ENCODE measurements around the gene CBX5. TPM values are rescaled to one million over a fixed set of nuclear protein-coding genes. Genes with fewer than 3 reads are reported as not detected.
A peak's percentile ranks its signal among the peaks of the same experiment; 100 is the strongest.

CBX5 gene
- polyA plus RNA-seq, 1 donor from 2014 or later, result 57.1 TPM

DNA sequence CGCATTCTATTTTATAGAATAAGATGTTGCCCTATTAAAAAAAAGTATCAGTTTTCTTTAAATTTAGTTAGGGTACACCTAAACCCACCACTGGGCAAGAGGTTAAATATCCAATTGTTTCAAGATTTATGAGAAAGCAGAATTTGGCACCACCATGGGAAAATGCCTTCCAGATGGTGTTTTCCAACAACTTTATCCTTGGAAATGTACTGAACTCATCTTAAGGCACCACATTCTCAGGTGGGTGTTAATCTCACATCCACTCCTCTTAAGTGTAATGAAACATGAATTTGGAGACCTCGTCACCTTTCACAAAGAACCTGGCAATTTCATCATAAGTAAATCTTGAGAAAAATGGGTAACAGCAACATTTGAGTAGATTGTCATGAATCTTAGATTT is 13.1 kb downstream of the CBX5 start (continued):
- no peak for TF ChIP-seq EP300 (conservative IDR thresholded peaks at IDR 0.05; ENCODE audit: poor library complexity, severe bottlenecking)

DNA sequence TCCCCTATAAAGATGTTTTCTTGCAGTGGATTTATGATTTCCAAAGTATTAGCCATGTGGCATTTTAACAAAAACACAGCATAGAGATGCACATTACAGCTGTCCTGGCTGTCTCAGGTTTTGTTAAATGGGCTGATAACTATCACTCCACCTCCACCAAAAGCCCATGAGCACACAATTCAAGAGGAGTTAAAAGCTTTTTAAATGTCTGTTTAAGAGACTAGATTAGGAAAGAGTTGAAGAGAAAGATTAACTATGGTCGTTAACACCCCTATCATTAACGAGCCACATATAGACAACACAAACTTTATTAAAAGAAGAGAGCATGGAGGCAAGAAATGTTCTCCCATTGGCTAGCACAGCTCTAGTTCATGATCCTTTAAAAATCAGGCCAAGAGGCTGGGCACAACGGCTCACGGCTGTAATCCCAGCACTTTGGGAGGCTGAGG is 14.5 kb downstream of the CBX5 start:
- Histone ChIP-seq H3K27ac (ENCODE audit: low read length) (no peak overlapping the region), H3K79me2 (replicated peaks; ENCODE audit: insufficient read depth, low read length) (peaks cover 49% of the 10 kb centered on the region), H3F3A (ENCODE audit: insufficient read depth, low read length, poor library complexity, severe bottlenecking) (peaks cover 3% of the 10 kb centered on the region), H3K9ac (ENCODE audit: low read length) (no peak overlapping the region), H3K9me2 (ENCODE audit: insufficient read depth, low read length) (no peaks in the 10 kb centered on the region), H3K9me3 (ENCODE audit: low read length) (no peaks in the 10 kb centered on the region), H3K36me3 (ENCODE audit: insufficient read depth, low read length) (no peaks in the 10 kb centered on the region), H3K4me2 (ENCODE audit: low read length) (no peak overlapping the region), H2AFZ (ENCODE audit: low read depth, low read length) (no peak overlapping the region), H4K20me1 (ENCODE audit: insufficient read depth) (no peaks in the 10 kb centered on the region), H3K27me3 (ENCODE audit: insufficient read depth, low read depth, low read length) (no peaks in the 10 kb centered on the region), H3K4me3 (ENCODE audit: low read length) (no peak overlapping the region)
- TF ChIP-seq MXI1 (conservative IDR thresholded peaks at IDR 0.05; ENCODE audit: poor library complexity, severe bottlenecking) (no peak), EZH2 (IDR thresholded peaks at IDR 0.05; ENCODE audit: borderline replicate concordance, insufficient read depth, low read length, poor library complexity, severe bottlenecking) (no peak), RAD21 (conservative IDR thresholded peaks at IDR 0.05) (no peak), TAF1 (IDR thresholded peaks at IDR 0.05; ENCODE audit: low read depth) (no peak), CTCF (IDR thresholded peaks at IDR 0.05; ENCODE audit: poor library complexity, severe bottlenecking) (no peak), SMC3 (conservative IDR thresholded peaks at IDR 0.05; ENCODE audit: poor library complexity) (no peak), EP300 (conservative IDR thresholded peaks at IDR 0.05; ENCODE audit: poor library complexity, severe bottlenecking) (no peak), POLR2AphosphoS5 (IDR thresholded peaks at IDR 0.05) (no peak)
- TF ChIP-seq, protein P1, sequence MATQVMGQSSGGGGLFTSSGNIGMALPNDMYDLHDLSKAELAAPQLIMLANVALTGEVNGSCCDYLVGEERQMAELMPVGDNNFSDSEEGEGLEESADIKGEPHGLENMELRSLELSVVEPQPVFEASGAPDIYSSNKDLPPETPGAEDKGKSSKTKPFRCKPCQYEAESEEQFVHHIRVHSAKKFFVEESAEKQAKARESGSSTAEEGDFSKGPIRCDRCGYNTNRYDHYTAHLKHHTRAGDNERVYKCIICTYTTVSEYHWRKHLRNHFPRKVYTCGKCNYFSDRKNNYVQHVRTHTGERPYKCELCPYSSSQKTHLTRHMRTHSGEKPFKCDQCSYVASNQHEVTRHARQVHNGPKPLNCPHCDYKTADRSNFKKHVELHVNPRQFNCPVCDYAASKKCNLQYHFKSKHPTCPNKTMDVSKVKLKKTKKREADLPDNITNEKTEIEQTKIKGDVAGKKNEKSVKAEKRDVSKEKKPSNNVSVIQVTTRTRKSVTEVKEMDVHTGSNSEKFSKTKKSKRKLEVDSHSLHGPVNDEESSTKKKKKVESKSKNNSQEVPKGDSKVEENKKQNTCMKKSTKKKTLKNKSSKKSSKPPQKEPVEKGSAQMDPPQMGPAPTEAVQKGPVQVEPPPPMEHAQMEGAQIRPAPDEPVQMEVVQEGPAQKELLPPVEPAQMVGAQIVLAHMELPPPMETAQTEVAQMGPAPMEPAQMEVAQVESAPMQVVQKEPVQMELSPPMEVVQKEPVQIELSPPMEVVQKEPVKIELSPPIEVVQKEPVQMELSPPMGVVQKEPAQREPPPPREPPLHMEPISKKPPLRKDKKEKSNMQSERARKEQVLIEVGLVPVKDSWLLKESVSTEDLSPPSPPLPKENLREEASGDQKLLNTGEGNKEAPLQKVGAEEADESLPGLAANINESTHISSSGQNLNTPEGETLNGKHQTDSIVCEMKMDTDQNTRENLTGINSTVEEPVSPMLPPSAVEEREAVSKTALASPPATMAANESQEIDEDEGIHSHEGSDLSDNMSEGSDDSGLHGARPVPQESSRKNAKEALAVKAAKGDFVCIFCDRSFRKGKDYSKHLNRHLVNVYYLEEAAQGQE (IDR thresholded peaks at IDR 0.05; ENCODE audit: borderline replicate concordance), result no peak

DNA sequence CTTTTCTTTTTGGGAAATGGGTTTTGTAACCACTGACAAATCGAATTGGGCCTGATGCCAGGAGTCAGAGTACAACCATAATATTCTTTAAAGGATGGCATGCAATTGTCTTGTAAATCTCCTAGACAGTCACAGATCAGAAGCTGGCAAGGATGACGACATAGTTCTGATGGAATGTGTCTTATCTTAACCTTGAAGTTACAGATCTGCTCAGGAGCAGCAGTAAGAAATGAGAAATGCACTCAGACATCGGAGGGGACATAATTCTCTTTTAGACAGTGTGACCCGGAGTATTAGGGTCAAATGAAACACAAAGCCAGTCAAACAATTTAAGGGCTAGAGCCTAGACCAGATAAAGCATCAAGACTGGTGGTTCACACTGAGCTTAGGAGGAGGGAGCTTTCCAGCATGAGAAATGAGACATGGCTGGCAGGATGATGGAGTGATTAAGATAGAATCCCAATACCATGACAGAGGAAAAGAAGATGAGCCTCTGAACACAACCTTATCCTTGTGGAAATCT is 17.5 kb downstream of the CBX5 start:
- Histone ChIP-seq H3K27ac (ENCODE audit: low read length) (peak overlapping the region; percentile 51), H3K79me2 (replicated peaks; ENCODE audit: insufficient read depth, low read length) (peaks cover 60% of the 10 kb centered on the region), H3K4me2 (ENCODE audit: low read length) (peak overlapping the region; percentile 22)

More for the DNA sequence above, 17.5 kb downstream of the CBX5 start:
- no peaks in the 10 kb centered on the region for H4K20me1 ChIP-seq (ENCODE audit: insufficient read depth)
- TF ChIP-seq TAF1 (IDR thresholded peaks at IDR 0.05; ENCODE audit: low read depth) (no peak), POLR2AphosphoS5 (IDR thresholded peaks at IDR 0.05) (no peak), EP300 (conservative IDR thresholded peaks at IDR 0.05; ENCODE audit: poor library complexity, severe bottlenecking) (peak; percentile 17)
- TF ChIP-seq, protein P1 (IDR thresholded peaks at IDR 0.05; ENCODE audit: borderline replicate concordance), result peak; percentile 46
- no peak overlapping the region for H3K9ac ChIP-seq (ENCODE audit: low read length)
- H3K9me2 ChIP-seq (ENCODE audit: insufficient read depth, low read length), result no peaks in the 10 kb centered on the region
- H3K27me3 ChIP-seq (ENCODE audit: insufficient read depth, low read depth, low read length), result no peaks in the 10 kb centered on the region
- H3K4me3 ChIP-seq (ENCODE audit: low read length), result peak overlapping the region; percentile 24
- peaks cover 12% of the 10 kb centered on the region for H3F3A ChIP-seq (ENCODE audit: insufficient read depth, low read length, poor library complexity, severe bottlenecking)
- H3K36me3 ChIP-seq (ENCODE audit: insufficient read depth, low read length), result no peaks in the 10 kb centered on the region
- H3K9me3 ChIP-seq (ENCODE audit: low read length), result no peaks in the 10 kb centered on the region
- H2AFZ ChIP-seq (ENCODE audit: low read depth, low read length), result no peak overlapping the region

Measured in neural cell (in vitro differentiated cells).